Colonic mucosa (tissue), 4 donors: ENCODE measurements around the gene NEMP1. TPM values are rescaled to one million over a fixed set of nuclear protein-coding genes. Genes with fewer than 3 reads are reported as not detected.

Experiments
- DNase-seq: peaks from one replicate; pipeline ENCODE4 v3.0.0-alpha.2; 2020
- H3K27ac ChIP-seq: fragments of 200-600 bp; one replicate; pipeline ENCODE4 v1.8.0; 2021
- H3K27me3 ChIP-seq: fragments of 200-600 bp; one replicate; pipeline ENCODE4 v1.8.0; 2021
- H3K36me3 ChIP-seq: fragments of 200-600 bp; one replicate; pipeline ENCODE4 v1.8.0; 2021
- H3K4me1 ChIP-seq: fragments of 200-600 bp; one replicate; pipeline ENCODE4 v1.8.0; 2021; ENCODE audit warnings: mild to moderate bottlenecking
- H3K4me3 ChIP-seq: fragments of 200-600 bp; one replicate; pipeline ENCODE4 v1.8.0; 2021
- H3K9ac ChIP-seq, 2 donors: one replicate each; pipeline ENCODE4 v1.7.0; 2013; ENCODE audit warnings: control low read depth in 2 of 2, low read depth in 2 of 2, low read length in 2 of 2
- H3K9me3 ChIP-seq: fragments of 200-600 bp; one replicate; pipeline ENCODE4 v1.8.0; 2021
- intact Hi-C: fragments of 100-400 bp; cut with DNase I; formaldehyde crosslinking; loops from one replicate; pipeline ENCODE4 v1.14.1; 2022
- total RNA-seq, 2 donors: library from RNA; stranded (reverse); fragmentation: NEBNext Ultra II Directional in 1 of 2; extraction: Animal tissue kit (Norgen Biotek cat#: 25700) in 1 of 2; gene quantifications; one replicate each; pipeline ENCODE4 v1.2.1, GENCODE V29; 2021
- TF ChIP-seq, protein P1 (sequence below): fragments of 200-600 bp; IDR thresholded peaks from one replicate; pipeline ENCODE4 v1.8.0; 2022; ENCODE audit warnings: antibody characterized with exemption, mild to moderate bottlenecking
- donor health status: healthy.
- donor health status: DM: no; HTN: no; CAD: no.
- donor health status: DM: no; HTN: no; CAD: no.

Gene NEMP1
- total RNA-seq, 2 donors from 2014 or later: 7.3 to 21.1 TPM

DNA sequence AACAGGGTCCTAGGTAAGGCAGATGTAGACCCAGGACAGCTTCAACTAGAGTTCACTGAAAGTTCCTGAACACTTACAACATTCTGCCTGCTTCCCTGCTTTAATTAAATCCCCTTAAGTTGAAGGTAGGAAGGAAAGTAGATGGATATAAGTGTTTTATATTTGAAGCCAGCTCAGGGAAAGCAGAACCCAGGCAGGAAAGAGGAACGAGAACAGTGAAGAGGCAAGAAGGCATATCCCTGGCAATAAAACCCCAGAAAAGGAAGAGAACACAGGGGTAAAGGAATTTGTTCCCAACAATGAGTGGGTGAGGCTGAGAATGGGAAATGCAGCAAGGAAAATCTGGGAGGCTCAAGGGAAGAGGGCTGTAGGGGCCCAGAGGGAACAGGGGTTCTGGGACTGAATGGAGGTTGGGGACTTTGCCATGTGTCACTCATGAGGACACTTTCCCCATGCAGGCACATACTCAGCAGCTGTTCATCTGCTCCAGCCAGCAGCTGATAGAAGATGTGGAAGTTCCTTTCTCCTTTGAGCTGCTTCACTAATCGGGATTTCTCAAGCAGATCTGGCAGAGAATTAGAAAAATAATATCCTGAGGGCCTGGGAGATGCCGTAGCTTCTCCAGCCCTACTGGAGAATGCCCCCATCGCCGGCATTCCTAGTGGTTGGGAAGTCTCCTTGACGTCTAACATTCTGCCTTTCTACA is 32.4 kb downstream of the NEMP1 start:
- Histone ChIP-seq H3K9ac (no peak overlapping the region), H3K36me3 (no peaks in the 10 kb centered on the region), H3K4me1 (peaks cover 3% of the 10 kb centered on the region), H3K9me3 (no peaks in the 10 kb centered on the region), H3K27me3 (no peaks in the 10 kb centered on the region), H3K4me3 (no peak overlapping the region), H3K27ac (no peak overlapping the region)
- TF ChIP-seq, protein P1, sequence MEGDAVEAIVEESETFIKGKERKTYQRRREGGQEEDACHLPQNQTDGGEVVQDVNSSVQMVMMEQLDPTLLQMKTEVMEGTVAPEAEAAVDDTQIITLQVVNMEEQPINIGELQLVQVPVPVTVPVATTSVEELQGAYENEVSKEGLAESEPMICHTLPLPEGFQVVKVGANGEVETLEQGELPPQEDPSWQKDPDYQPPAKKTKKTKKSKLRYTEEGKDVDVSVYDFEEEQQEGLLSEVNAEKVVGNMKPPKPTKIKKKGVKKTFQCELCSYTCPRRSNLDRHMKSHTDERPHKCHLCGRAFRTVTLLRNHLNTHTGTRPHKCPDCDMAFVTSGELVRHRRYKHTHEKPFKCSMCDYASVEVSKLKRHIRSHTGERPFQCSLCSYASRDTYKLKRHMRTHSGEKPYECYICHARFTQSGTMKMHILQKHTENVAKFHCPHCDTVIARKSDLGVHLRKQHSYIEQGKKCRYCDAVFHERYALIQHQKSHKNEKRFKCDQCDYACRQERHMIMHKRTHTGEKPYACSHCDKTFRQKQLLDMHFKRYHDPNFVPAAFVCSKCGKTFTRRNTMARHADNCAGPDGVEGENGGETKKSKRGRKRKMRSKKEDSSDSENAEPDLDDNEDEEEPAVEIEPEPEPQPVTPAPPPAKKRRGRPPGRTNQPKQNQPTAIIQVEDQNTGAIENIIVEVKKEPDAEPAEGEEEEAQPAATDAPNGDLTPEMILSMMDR: no peak
- no peak for DNase-seq
- intact Hi-C loops: no loop called here

DNA sequence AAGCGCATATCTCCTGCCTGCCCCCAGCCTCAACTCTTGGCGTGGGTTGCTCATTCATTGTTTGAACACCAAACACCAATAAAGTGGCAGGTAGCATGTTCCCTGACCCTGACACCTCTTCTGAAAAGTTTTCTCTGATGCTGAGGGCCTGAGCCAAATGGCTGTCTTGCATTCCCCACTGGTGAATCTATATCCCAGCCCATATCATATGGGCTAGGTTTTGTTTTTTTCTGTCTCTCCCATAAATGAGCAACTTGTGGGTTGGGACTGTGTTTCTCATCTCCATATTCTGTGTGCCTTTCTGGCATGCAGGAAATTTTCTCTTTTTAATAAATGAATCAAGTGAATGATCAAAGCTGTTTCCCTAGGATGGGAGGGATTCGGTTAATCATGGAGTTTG is 33.7 kb downstream of the NEMP1 start:
- Histone ChIP-seq H3K9ac (no peak overlapping the region), H3K4me3 (no peak overlapping the region), H3K4me1 (peaks cover 3% of the 10 kb centered on the region), H3K27me3 (no peaks in the 10 kb centered on the region), H3K36me3 (no peaks in the 10 kb centered on the region), H3K27ac (no peak overlapping the region), H3K9me3 (no peaks in the 10 kb centered on the region)
- DNase-seq: no peak
- TF ChIP-seq, protein P1: no peak
- intact Hi-C loops: no loop called here

DNA sequence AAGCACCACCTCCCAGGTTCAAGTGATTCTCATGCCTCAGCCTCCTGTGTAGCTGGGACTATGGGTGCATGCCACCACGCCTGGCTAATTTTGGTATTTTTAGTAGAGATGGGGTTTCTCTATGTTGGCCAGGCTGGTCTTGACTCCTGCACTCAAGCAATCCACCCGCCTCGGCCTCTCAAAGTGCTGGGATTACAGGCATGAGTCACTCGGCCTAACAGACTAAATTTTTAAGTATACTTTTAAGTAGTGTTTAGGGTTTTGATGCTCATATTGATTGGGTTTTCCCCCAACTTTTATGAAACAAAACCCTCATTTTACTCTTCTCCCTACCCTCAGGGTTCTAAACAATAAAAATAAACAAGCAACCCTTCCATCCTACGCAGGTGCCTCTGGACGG is 34.1 kb downstream of the NEMP1 start:
- Histone ChIP-seq H3K9ac (no peak overlapping the region), H3K27me3 (no peaks in the 10 kb centered on the region), H3K9me3 (no peaks in the 10 kb centered on the region), H3K4me3 (no peak overlapping the region), H3K27ac (no peak overlapping the region), H3K36me3 (no peaks in the 10 kb centered on the region), H3K4me1 (peaks cover 3% of the 10 kb centered on the region)
- TF ChIP-seq, protein P1: no peak
- intact Hi-C loops: no loop called here
- DNase-seq: no peak

DNA sequence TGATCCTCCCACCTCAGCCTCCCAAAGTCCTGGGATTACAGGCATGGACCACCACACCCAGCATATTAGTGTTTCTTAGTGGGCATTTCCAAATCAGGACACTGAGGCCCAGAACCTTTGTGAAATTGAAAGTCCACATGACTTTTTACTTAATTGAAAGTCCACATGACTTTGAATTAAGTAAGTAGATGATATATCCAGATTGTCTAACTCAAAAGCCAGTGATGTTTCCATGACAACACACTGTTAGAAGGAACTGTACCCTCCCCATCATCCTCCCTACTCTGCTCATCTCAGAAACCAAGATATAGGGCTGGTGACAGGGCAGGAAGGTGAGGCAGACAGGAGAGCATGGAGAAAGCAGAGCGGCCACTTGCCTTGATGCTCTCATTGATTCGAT is 35.9 kb downstream of the NEMP1 start:
- DNase-seq: no peak
- intact Hi-C loops: no loop called here
- no peak overlapping the region for H3K27ac ChIP-seq
- H3K9ac ChIP-seq: no peak overlapping the region
- H3K4me1 ChIP-seq: peaks cover 1% of the 10 kb centered on the region
- TF ChIP-seq, protein P1: no peak
- H3K27me3 ChIP-seq: no peaks in the 10 kb centered on the region
- no peak overlapping the region for H3K4me3 ChIP-seq
- H3K36me3 ChIP-seq: no peaks in the 10 kb centered on the region
- H3K9me3 ChIP-seq: no peaks in the 10 kb centered on the region

DNA sequence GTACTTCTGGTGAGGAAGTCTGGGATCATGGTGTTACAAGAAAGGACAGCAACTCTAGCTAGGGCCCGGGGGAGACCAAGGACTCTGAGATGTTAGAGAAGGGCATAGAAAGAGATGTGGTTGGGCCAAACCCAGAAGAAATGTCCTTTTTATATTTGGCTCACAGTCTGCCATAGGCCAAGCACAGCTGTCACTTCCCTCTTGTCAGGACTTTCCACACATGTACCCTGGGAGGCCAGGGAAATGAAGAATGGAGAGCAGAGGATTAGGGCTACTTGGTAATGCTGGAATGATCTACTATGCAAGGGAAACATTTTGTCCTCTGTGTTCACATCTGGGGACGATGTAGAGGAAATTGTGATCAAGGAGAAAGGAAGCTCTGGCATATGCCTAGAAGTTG is 37.8 kb downstream of the NEMP1 start:
- DNase-seq: no peak
- H3K27ac ChIP-seq: no peak overlapping the region
- no peaks in the 10 kb centered on the region for H3K36me3 ChIP-seq
- H3K27me3 ChIP-seq: no peaks in the 10 kb centered on the region
- H3K9ac ChIP-seq: no peak overlapping the region
- H3K4me1 ChIP-seq: no peaks in the 10 kb centered on the region
- intact Hi-C loops: no loop called here
- no peaks in the 10 kb centered on the region for H3K9me3 ChIP-seq
- TF ChIP-seq, protein P1: no peak
- no peak overlapping the region for H3K4me3 ChIP-seq
